Measurements from ENCODE around the gene GJA4. TPM values are rescaled to one million over a fixed set of nuclear protein-coding genes. Genes with fewer than 3 reads are reported as not detected.

The GJA4 gene
- total RNA-seq, 1 experiment from 2014 or later = 1.4 TPM

DNA sequence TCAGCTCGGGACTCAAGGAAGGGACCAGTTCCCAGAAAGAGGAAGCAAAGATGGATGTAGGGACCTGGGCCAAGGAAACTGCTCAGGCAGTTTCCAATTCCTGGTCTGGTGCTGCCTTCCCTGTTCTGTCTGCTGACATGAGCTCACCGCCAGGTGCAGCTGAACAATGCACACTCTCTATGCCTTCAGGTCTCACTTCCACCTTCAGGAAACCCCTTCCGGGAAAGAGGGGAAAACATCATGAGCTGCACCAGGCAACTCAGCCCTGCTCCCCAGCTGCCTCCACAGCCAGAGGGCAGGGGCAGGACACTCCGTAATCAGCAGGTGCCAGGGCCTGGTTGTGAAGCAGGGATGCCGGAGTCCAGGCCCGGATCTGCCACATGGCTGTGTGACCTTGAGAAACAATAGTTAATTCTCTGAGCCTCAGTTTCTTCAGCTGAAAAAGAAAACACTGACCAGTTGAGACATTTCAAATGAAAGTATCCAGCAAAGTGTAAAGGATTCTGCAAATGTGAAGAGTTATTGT is 39.0 kb downstream of the GJA4 start:
- no peak for DNase-seq
- no peak overlapping the region for H3K27ac ChIP-seq (ENCODE audit: insufficient read length, low read depth, low read length)
- no peak overlapping the region for H2AK5ac ChIP-seq (ENCODE audit: insufficient read length, low read length)
- H3K27me3 Mint-ChIP-seq (ENCODE audit: low read depth) = peaks cover 4% of the 10 kb centered on the region
- no peak overlapping the region for H3K27ac Mint-ChIP-seq
- no peak overlapping the region for H2AFZ ChIP-seq (ENCODE audit: low read length)
- H2BK15ac ChIP-seq (ENCODE audit: low read depth, low read length) = no peak overlapping the region
- no peak overlapping the region for H3K23ac ChIP-seq (ENCODE audit: insufficient read length, low read depth, low read length)
- no peak overlapping the region; the same call in 1 of the 2 replicates for H3K14ac ChIP-seq (ENCODE audit: insufficient read depth, low read length)
- no peaks in the 10 kb centered on the region; the same call in 1 of the 2 replicates for H3K27me3 ChIP-seq (ENCODE audit: insufficient read depth, low read length)
- H3K4me3 Mint-ChIP-seq = no peak overlapping the region
- H3T11ph ChIP-seq (ENCODE audit: low read length) = no peak overlapping the region
- H2BK5ac ChIP-seq (ENCODE audit: insufficient read length, low read length) = no peak overlapping the region
- H4K91ac ChIP-seq (ENCODE audit: insufficient read length, low read depth, low read length) = no peak overlapping the region
- no peak overlapping the region for H3K4me2 ChIP-seq (ENCODE audit: insufficient read depth, insufficient read length, low read length)
- no peaks in the 10 kb centered on the region for H4K20me1 ChIP-seq (ENCODE audit: control insufficient read depth, insufficient read depth, insufficient read length)
- H3K9me3 Mint-ChIP-seq = no peaks in the 10 kb centered on the region
- H3K4ac ChIP-seq (ENCODE audit: low read depth, low read length) = no peak overlapping the region
- H2BK12ac ChIP-seq (ENCODE audit: insufficient read length, low read depth, low read length) = no peak overlapping the region
- WGBS (ENCODE audit: extremely low coverage, insufficient read length, low lambda C conversion rate) = no CpG with 5 or more reads among the region's 6 CpGs
- H3K9me3 ChIP-seq (ENCODE audit: control insufficient read depth, low read depth, low read length) = no peaks in the 10 kb centered on the region
- no peak overlapping the region for H3K9ac ChIP-seq (ENCODE audit: extremely low read depth, insufficient read length, low read length)
- H3K79me2 ChIP-seq (ENCODE audit: insufficient read depth, low read length) = no peaks in the 10 kb centered on the region
- no peak overlapping the region for H4K5ac ChIP-seq (ENCODE audit: insufficient read length, low read depth, low read length)
- H3K36me3 Mint-ChIP-seq (ENCODE audit: insufficient read depth in 1 of 3, low read depth in 3 of 3) = no peaks in the 10 kb centered on the region
- peaks cover 1 to 2% of the 10 kb centered on the region in 2 experiments; a peak in 3 of 4 replicates for H3K4me1 Mint-ChIP-seq
- H3K56ac ChIP-seq (ENCODE audit: insufficient read length, low read depth, low read length) = no peak overlapping the region
- H3K18ac ChIP-seq (ENCODE audit: insufficient read length, low read depth, low read length) = no peak overlapping the region
- no peak overlapping the region for H2BK120ac ChIP-seq (ENCODE audit: low read depth, low read length, poor library complexity, severe bottlenecking)
- no peak overlapping the region for H4K8ac ChIP-seq (replicated peaks; ENCODE audit: insufficient read length, low read depth, low read length)
- no peak overlapping the region for H2BK20ac ChIP-seq (ENCODE audit: low read depth, low read length, poor library complexity, severe bottlenecking)
- H3K4me1 ChIP-seq (ENCODE audit: insufficient read depth, low read length) = no peaks in the 10 kb centered on the region
- TF ChIP-seq, protein P1, sequence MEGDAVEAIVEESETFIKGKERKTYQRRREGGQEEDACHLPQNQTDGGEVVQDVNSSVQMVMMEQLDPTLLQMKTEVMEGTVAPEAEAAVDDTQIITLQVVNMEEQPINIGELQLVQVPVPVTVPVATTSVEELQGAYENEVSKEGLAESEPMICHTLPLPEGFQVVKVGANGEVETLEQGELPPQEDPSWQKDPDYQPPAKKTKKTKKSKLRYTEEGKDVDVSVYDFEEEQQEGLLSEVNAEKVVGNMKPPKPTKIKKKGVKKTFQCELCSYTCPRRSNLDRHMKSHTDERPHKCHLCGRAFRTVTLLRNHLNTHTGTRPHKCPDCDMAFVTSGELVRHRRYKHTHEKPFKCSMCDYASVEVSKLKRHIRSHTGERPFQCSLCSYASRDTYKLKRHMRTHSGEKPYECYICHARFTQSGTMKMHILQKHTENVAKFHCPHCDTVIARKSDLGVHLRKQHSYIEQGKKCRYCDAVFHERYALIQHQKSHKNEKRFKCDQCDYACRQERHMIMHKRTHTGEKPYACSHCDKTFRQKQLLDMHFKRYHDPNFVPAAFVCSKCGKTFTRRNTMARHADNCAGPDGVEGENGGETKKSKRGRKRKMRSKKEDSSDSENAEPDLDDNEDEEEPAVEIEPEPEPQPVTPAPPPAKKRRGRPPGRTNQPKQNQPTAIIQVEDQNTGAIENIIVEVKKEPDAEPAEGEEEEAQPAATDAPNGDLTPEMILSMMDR (conservative IDR thresholded peaks at IDR 0.05) = no peak
- no peaks in the 10 kb centered on the region for H3K23me2 ChIP-seq (ENCODE audit: insufficient read length, low read depth, low read length, poor library complexity, severe bottlenecking)
- H3K79me1 ChIP-seq (ENCODE audit: insufficient read depth, low read depth, low read length, poor library complexity, severe bottlenecking) = no peaks in the 10 kb centered on the region
